K562 (cell line): Measurements from ENCODE around the gene AMMECR1. TPM values are rescaled to one million over a fixed set of nuclear protein-coding genes. Genes with fewer than 3 reads are reported as not detected.

Source experiments
- ARID1B ChIP-seq: fragments of 450-650 bp; IDR thresholded peaks from 2 replicates; pipeline ENCODE4 v1.6.1; 2016; ENCODE audit warnings: antibody characterized with exemption, mild to moderate bottlenecking, inconsistent platforms
- BCOR ChIP-seq: fragments of 450-650 bp; IDR thresholded peaks from 2 replicates; pipeline ENCODE4 v1.6.1; 2016
- CCNT2 ChIP-seq: IDR thresholded peaks from 2 replicates; pipeline ENCODE4 v1.6.1; 2011; ENCODE audit warnings: borderline replicate concordance, low read depth, mild to moderate bottlenecking, moderate library complexity, mixed read lengths, low read length; ENCODE audit not compliant: insufficient read length; ENCODE audit errors: extremely low read depth
- CREB5 ChIP-seq: fragments of 250-450 bp; sonication (Bioruptor Pico); IDR thresholded peaks from 2 replicates; pipeline ENCODE4 v1.5.0; 2020; ENCODE audit warnings: mild to moderate bottlenecking
- E2F6 ChIP-seq, 2 experiments: IDR thresholded peaks; 2 replicates each; pipeline ENCODE4 v1.6.1; 2011; ENCODE audit warnings: borderline replicate concordance in 1 of 2, control low read depth in 1 of 2, low read depth in 1 of 2, low read length in 1 of 2, mild to moderate bottlenecking in 1 of 2, mixed read lengths in 1 of 2, moderate library complexity in 1 of 2; ENCODE audit not compliant: insufficient read depth in 1 of 2, insufficient read length in 1 of 2, poor library complexity in 1 of 2, severe bottlenecking in 1 of 2; ENCODE audit errors: extremely low read depth in 1 of 2
- GTF2F1 ChIP-seq: IDR thresholded peaks from 2 replicates; pipeline ENCODE4 v1.6.1; 2011; ENCODE audit warnings: low read depth, low read length, improper control_type of control experiment
- HDAC1 ChIP-seq, 2 experiments: fragments of 450-650 bp; IDR thresholded peaks; 2 replicates each; pipeline ENCODE4 v1.6.1; 2016 to 2017; ENCODE audit warnings: inconsistent platforms in 1 of 2, mild to moderate bottlenecking in 1 of 2, moderate library complexity in 1 of 2
- MED1 ChIP-seq: sonication (generic); formaldehyde crosslinking; IDR thresholded peaks from 2 replicates; pipeline ENCODE4 v1.8.1; 2023; ENCODE audit warnings: missing genetic modification reagents, borderline replicate concordance
- MEF2A ChIP-seq: IDR thresholded peaks from 2 replicates; pipeline ENCODE4 v1.6.1; 2011; ENCODE audit warnings: low read depth, mild to moderate bottlenecking, low read length, moderate library complexity; ENCODE audit not compliant: control insufficient read depth
- NBN ChIP-seq: fragments of 450-650 bp; IDR thresholded peaks from 2 replicates; pipeline ENCODE4 v1.6.1; 2016; ENCODE audit warnings: low read depth, mild to moderate bottlenecking
- POLR2A ChIP-seq: fragments of 450-650 bp; conservative IDR thresholded peaks from 2 replicates; pipeline ENCODE4 v1.6.1; 2016
- PREB ChIP-seq: sonication (generic); formaldehyde crosslinking; IDR thresholded peaks from 2 replicates; pipeline ENCODE4 v1.8.1; 2023; ENCODE audit warnings: mild to moderate bottlenecking, missing genetic modification reagents
- ZBTB33 ChIP-seq: sonication (generic); formaldehyde crosslinking; IDR thresholded peaks from 2 replicates; pipeline ENCODE4 v1.8.1; 2023; ENCODE audit warnings: mild to moderate bottlenecking, missing genetic modification reagents
- polyA plus RNA-seq, 8 experiments: library from polyadenylated mRNA; depleted of rRNA in 4 of 8; stranded (reverse) in 5 of 8; unstranded in 3 of 8; fragments of >200 nt; fragmentation: Nextera tagmentation in 2 of 8; fragmentation: Illumina TruSeq in 1 of 8; extraction: Ambion mirVana in 2 of 8; extraction: Trizol in 1 of 8; gene quantifications; 2 replicates each; pipeline versions ENCODE4 v1.2.1 to v1.2.3, GENCODE V29; 2011 to 2014; ENCODE audit warnings: inconsistent platforms in 1 of 8, missing spikeins in 1 of 8
- total RNA-seq, 7 experiments: library from RNA; depleted of rRNA in 6 of 7; stranded (reverse); fragments of >200 nt in 6 of 7; fragmentation: Illumina TruSeq in 2 of 7; extraction: Trizol in 2 of 7; gene quantifications; 2 replicates each; pipeline versions ENCODE4 v1.2.1 to v1.2.3, GENCODE V29; 2011 to 2021; ENCODE audit warnings: low replicate concordance in 1 of 7

Gene AMMECR1
- total and polyA plus RNA-seq, 9 of the 15 experiments (the other 6 are each of a cell fraction or from before 2014, with no cell fraction given), result 13.9 to 36.7 (median 23.6) TPM

- 0 out of 2 replicates have a peak, but pooled peaks have one; percentile 52 for TF ChIP-seq PREB (CRISPR knock-in tag)
- TF ChIP-seq GTF2F1, result no peak
- peak; percentile 52; the same call in 1 of the 2 replicates for TF ChIP-seq BCOR
- TF ChIP-seq HDAC1 (IDR thresholded peaks at IDR 0.05), result peak in 1 of 2 experiments; percentile 46; a peak in 2 of 4 replicates
- peak; percentile 62 for TF ChIP-seq CCNT2
- TF ChIP-seq ARID1B, result peak; percentile 32
- TF ChIP-seq ZBTB33 (CRISPR knock-in tag), result 0 out of 2 replicates have a peak, but pooled peaks have one; percentile 26
- TF ChIP-seq MED1 (CRISPR knock-in tag), result no peak
- peak; percentile 85 for TF ChIP-seq POLR2A
- TF ChIP-seq MEF2A, result no peak
- TF ChIP-seq CREB5, result no peak
- TF ChIP-seq E2F6 (IDR thresholded peaks at IDR 0.05; ENCODE audit: borderline replicate concordance in 1 of 2, extremely low read depth in 1 of 2, insufficient read depth in 1 of 2, insufficient read length in 1 of 2, low read depth in 1 of 2, low read length in 1 of 2, poor library complexity in 1 of 2, severe bottlenecking in 1 of 2), result peak; percentile 78 to 94
- peak; percentile 46; the same call in 1 of the 2 replicates for TF ChIP-seq NBN
Measured at GRCh38 chrX:110317820-110318663, at the start of gene AMMECR1 (continued).
